Upper lobe of left lung (tissue), 6 donors: Measurements from ENCODE around the gene S1PR3. TPM values are rescaled to one million over a fixed set of nuclear protein-coding genes. Genes with fewer than 3 reads are reported as not detected.

Source experiments
- total RNA-seq, 6 donors: library from RNA; depleted of rRNA in 4 of 6; stranded (reverse); fragments of >200 nt in 4 of 6; gene quantifications; one replicate each; pipeline versions ENCODE4 v1.1.0 to v1.2.1, GENCODE V29; 2016 to 2021
- donor health status: DM: no; HTN: no; CAD: no; lungs with moderate emphysema.
- donor health status: DM: no; HTN: yes; CAD: no; lungs with severe emphysema.

S1PR3 gene
- total RNA-seq, 6 donors from 2014 or later = 3.3 to 13.6 (median 5.4) TPM

Other genes with a start within 250 kb of the S1PR3 start
- gene SHC3, start 187.3 kb downstream of the S1PR3 start, total RNA-seq = 10 to 100 TPM; 11.0 to 22.0 (median 14.0) TPM